Mammary epithelial cell (primary cell): Measurements from ENCODE around the gene MDFIC.

Experiments
- EZH2 ChIP-seq: IDR thresholded peaks from 2 replicates; pipeline ENCODE4 v1.6.1; 2012; ENCODE audit warnings: low read length, inconsistent platforms, borderline replicate concordance
- TF ChIP-seq, protein P1 (sequence below), 2 donors: IDR thresholded peaks in 1 of 2; conservative IDR thresholded peaks in 1 of 2; 2 replicates each; pipeline ENCODE4 v1.5.1; 2011 to 2012; ENCODE audit warnings: inconsistent platforms in 2 of 2, low read length in 2 of 2, mild to moderate bottlenecking in 2 of 2, control low read depth in 1 of 2, low read depth in 1 of 2; ENCODE audit not compliant: insufficient read depth in 1 of 2; ENCODE audit errors: extremely low read depth in 1 of 2

DNA sequence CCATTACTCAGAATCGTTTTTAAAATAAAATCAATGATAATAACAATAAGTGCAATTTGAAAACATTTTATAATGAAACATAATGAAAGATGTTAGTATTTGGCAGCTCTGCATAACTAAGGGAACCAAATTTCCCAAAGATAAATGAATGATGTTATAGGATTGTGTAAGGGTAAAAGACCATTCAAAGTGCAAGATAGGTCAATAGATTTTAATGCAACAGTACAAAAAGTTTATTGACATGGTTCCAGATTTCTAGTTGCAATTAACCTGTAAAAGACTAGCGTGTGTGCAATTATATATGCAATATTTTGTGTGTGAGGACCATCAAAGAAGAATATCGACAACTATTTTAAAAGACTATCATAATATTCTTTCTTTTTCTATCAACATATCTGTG lies 122.3 kb downstream of the MDFIC start:
- no peak for TF ChIP-seq EZH2
- TF ChIP-seq, protein P1, sequence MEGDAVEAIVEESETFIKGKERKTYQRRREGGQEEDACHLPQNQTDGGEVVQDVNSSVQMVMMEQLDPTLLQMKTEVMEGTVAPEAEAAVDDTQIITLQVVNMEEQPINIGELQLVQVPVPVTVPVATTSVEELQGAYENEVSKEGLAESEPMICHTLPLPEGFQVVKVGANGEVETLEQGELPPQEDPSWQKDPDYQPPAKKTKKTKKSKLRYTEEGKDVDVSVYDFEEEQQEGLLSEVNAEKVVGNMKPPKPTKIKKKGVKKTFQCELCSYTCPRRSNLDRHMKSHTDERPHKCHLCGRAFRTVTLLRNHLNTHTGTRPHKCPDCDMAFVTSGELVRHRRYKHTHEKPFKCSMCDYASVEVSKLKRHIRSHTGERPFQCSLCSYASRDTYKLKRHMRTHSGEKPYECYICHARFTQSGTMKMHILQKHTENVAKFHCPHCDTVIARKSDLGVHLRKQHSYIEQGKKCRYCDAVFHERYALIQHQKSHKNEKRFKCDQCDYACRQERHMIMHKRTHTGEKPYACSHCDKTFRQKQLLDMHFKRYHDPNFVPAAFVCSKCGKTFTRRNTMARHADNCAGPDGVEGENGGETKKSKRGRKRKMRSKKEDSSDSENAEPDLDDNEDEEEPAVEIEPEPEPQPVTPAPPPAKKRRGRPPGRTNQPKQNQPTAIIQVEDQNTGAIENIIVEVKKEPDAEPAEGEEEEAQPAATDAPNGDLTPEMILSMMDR (conservative IDR thresholded peaks at IDR 0.05 in 1 of 2, IDR thresholded peaks at IDR 0.05 in 1 of 2; ENCODE audit: extremely low read depth in 1 of 2, insufficient read depth in 1 of 2, low read depth in 1 of 2, low read length in 2 of 2) = no peak
